HuH-7.5 (cell line): ENCODE results near the gene B3GALT5.
"Not testable (repeated sequence)": the region's sequence is repeated elsewhere in the genome, so short reads cannot be mapped to it uniquely, and the experiment has no call there.

Experiments used
- DNase-seq: peaks from one replicate; pipeline ENCODE4 v3.0.0; 2011; ENCODE audit warnings: low spot score

B3GALT5 gene

GRCh38 chr21:39612233-39613040 lies at the start of gene B3GALT5:
TSS of gene B3GALT5 (plus strand) at chr21:39612940. CDS start at chr21:39660560, 47,620 bp downstream.
- no peak for DNase-seq

- no peak for DNase-seq
Observed at GRCh38 chr21:39564200-39564599, 48.5 kb upstream of the B3GALT5 start.

- DNase-seq = no peak
Observed at GRCh38 chr21:39567180-39567972, 45.4 kb upstream of the B3GALT5 start.

- no peak for DNase-seq
Observed at GRCh38 chr21:39568361-39568760, 44.4 kb upstream of the B3GALT5 start.

- DNase-seq = no peak
Observed at GRCh38 chr21:39575775-39576174, 37.0 kb upstream of the B3GALT5 start.

GRCh38 chr21:39576518-39577128 lies 36.1 kb upstream of the B3GALT5 start:
- DNase-seq = no peak

GRCh38 chr21:39579734-39580332 lies 32.9 kb upstream of the B3GALT5 start:
- DNase-seq = no peak

- no peak for DNase-seq
Observed at GRCh38 chr21:39580744-39581143, 32.0 kb upstream of the B3GALT5 start.

GRCh38 chr21:39581414-39581813 lies 31.3 kb upstream of the B3GALT5 start:
- no peak for DNase-seq

GRCh38 chr21:39582749-39583148 lies 30.0 kb upstream of the B3GALT5 start:
- no peak for DNase-seq

- DNase-seq = not testable (repeated sequence)
Observed at GRCh38 chr21:39583586-39583985, 29.2 kb upstream of the B3GALT5 start.

GRCh38 chr21:39587376-39587775 lies 25.4 kb upstream of the B3GALT5 start:
- DNase-seq = no peak

- no peak for DNase-seq
Observed at GRCh38 chr21:39588884-39589283, 23.9 kb upstream of the B3GALT5 start.

GRCh38 chr21:39593522-39593921 lies 19.2 kb upstream of the B3GALT5 start:
- no peak for DNase-seq

GRCh38 chr21:39595465-39595864 lies 17.3 kb upstream of the B3GALT5 start:
- no peak for DNase-seq

GRCh38 chr21:39597595-39597994 lies 15.1 kb upstream of the B3GALT5 start:
- DNase-seq = no peak

- DNase-seq = no peak
Observed at GRCh38 chr21:39599191-39599970, 13.4 kb upstream of the B3GALT5 start.

GRCh38 chr21:39601187-39601928 lies 11.4 kb upstream of the B3GALT5 start:
- no peak for DNase-seq

- DNase-seq = no peak
Observed at GRCh38 chr21:39602076-39602689, 10.6 kb upstream of the B3GALT5 start.

GRCh38 chr21:39602793-39603192 lies 9.9 kb upstream of the B3GALT5 start:
- DNase-seq = no peak
